Measurements from ENCODE around the gene MAP7.

MAP7 gene

GRCh38 chr6:136362421-136363356 is 187.5 kb downstream of the MAP7 start:
- no peak overlapping the region for H3K4me3 ChIP-seq (ENCODE audit: low read length in 2 of 2)
- no peak overlapping the region for H2AFZ ChIP-seq (ENCODE audit: low read length)
- no peak overlapping the region for H2BK12ac ChIP-seq (ENCODE audit: low read length)
- H2BK15ac ChIP-seq (ENCODE audit: low read length) = no peak overlapping the region
- H2BK5ac ChIP-seq (ENCODE audit: low read length) = no peak overlapping the region
- H3K9ac ChIP-seq (ENCODE audit: low read depth, low read length, poor library complexity) = no peak overlapping the region
- no peak overlapping the region for H2BK120ac ChIP-seq (ENCODE audit: low read depth, low read length)
- no peak overlapping the region for H4K91ac ChIP-seq (ENCODE audit: low read depth, low read length, poor library complexity)
- H3K4me2 ChIP-seq (ENCODE audit: insufficient read depth, low read length, poor library complexity, severe bottlenecking) = no peak overlapping the region
- H3K4ac ChIP-seq (ENCODE audit: low read length) = no peak overlapping the region
- H3K18ac ChIP-seq (ENCODE audit: low read length) = no peak overlapping the region
- H4K8ac ChIP-seq (ENCODE audit: low read depth, low read length) = no peak overlapping the region
- no peaks in the 10 kb centered on the region for H3K9me3 ChIP-seq (replicated peaks in 1 of 2; ENCODE audit: control insufficient read depth in 2 of 2, insufficient read depth in 1 of 2, low read depth in 1 of 2, low read length in 2 of 2)
- peaks cover 0 to 3% of the 10 kb centered on the region in 2 donors for H3K36me3 ChIP-seq (replicated peaks in 1 of 2; ENCODE audit: control insufficient read depth in 2 of 2, insufficient read depth in 2 of 2, low read length in 2 of 2)
- H3K14ac ChIP-seq (ENCODE audit: low read length) = no peak overlapping the region
- no peak overlapping the region for H2AK5ac ChIP-seq (ENCODE audit: low read depth, low read length)
- H3K23ac ChIP-seq (ENCODE audit: low read depth, low read length, poor library complexity) = no peak overlapping the region
- no CpG with 5 or more reads among the region's 11 CpGs for WGBS, 2 donors (ENCODE audit: extremely low coverage in 2 of 2, insufficient read length in 2 of 2, insufficient replicate concordance in 1 of 2)
- no peaks in the 10 kb centered on the region for H3K4me1 ChIP-seq (ENCODE audit: control insufficient read depth in 2 of 2, insufficient read depth in 1 of 2, low read depth in 1 of 2, low read length in 2 of 2)
- no peaks in the 10 kb centered on the region for H3K27me3 ChIP-seq (ENCODE audit: control insufficient read depth in 3 of 3, insufficient read depth in 3 of 3, low read depth in 1 of 3, low read length in 3 of 3)
- H3K79me1 ChIP-seq (ENCODE audit: low read depth, low read length) = no peaks in the 10 kb centered on the region
- H3K27ac ChIP-seq (replicated peaks; ENCODE audit: low read length) = no peak overlapping the region
- DNase-seq (ENCODE audit: low spot score) = no peak

- Histone ChIP-seq H2BK120ac (ENCODE audit: low read depth, low read length) (no peak overlapping the region), H2BK12ac (ENCODE audit: low read length) (no peak overlapping the region), H2BK5ac (ENCODE audit: low read length) (no peak overlapping the region), H3K27me3 (ENCODE audit: control insufficient read depth in 3 of 3, insufficient read depth in 3 of 3, low read depth in 1 of 3, low read length in 3 of 3) (no peaks in the 10 kb centered on the region), H3K18ac (ENCODE audit: low read length) (no peak overlapping the region), H4K8ac (ENCODE audit: low read depth, low read length) (no peak overlapping the region), H4K91ac (ENCODE audit: low read depth, low read length, poor library complexity) (no peak overlapping the region), H3K14ac (ENCODE audit: low read length) (no peak overlapping the region), H3K4ac (ENCODE audit: low read length) (no peak overlapping the region), H3K9me3 (replicated peaks in 1 of 2; ENCODE audit: control insufficient read depth in 2 of 2, insufficient read depth in 1 of 2, low read depth in 1 of 2, low read length in 2 of 2) (no peaks in the 10 kb centered on the region), H2AFZ (ENCODE audit: low read length) (no peak overlapping the region), H3K4me2 (ENCODE audit: insufficient read depth, low read length, poor library complexity, severe bottlenecking) (no peak overlapping the region), H3K23ac (ENCODE audit: low read depth, low read length, poor library complexity) (no peak overlapping the region), H3K79me1 (ENCODE audit: low read depth, low read length) (no peaks in the 10 kb centered on the region), H3K36me3 (replicated peaks in 1 of 2; ENCODE audit: control insufficient read depth in 2 of 2, insufficient read depth in 2 of 2, low read length in 2 of 2) (peaks cover 0 to 3% of the 10 kb centered on the region in 2 donors), H2AK5ac (ENCODE audit: low read depth, low read length) (no peak overlapping the region), H3K4me3 (ENCODE audit: low read length in 2 of 2) (no peak overlapping the region), H2BK15ac (ENCODE audit: low read length) (no peak overlapping the region), H3K9ac (ENCODE audit: low read depth, low read length, poor library complexity) (no peak overlapping the region), H3K27ac (replicated peaks; ENCODE audit: low read length) (no peak overlapping the region), H3K4me1 (ENCODE audit: control insufficient read depth in 2 of 2, insufficient read depth in 1 of 2, low read depth in 1 of 2, low read length in 2 of 2) (no peaks in the 10 kb centered on the region)
- DNase-seq (ENCODE audit: low spot score) = no peak
- no CpG with 5 or more reads among the region's 2 CpGs for WGBS, 2 donors (ENCODE audit: extremely low coverage in 2 of 2, insufficient read length in 2 of 2, insufficient replicate concordance in 1 of 2)
Measured at GRCh38 chr6:136361787-136362186, 188.4 kb downstream of the MAP7 start.

- Histone ChIP-seq H2BK15ac (ENCODE audit: low read length) (no peak overlapping the region), H2BK12ac (ENCODE audit: low read length) (no peak overlapping the region), H3K4me1 (ENCODE audit: control insufficient read depth in 2 of 2, insufficient read depth in 1 of 2, low read depth in 1 of 2, low read length in 2 of 2) (no peaks in the 10 kb centered on the region), H3K27me3 (ENCODE audit: control insufficient read depth in 3 of 3, insufficient read depth in 3 of 3, low read depth in 1 of 3, low read length in 3 of 3) (no peaks in the 10 kb centered on the region), H3K4me3 (ENCODE audit: low read length in 2 of 2) (no peak overlapping the region), H4K8ac (ENCODE audit: low read depth, low read length) (no peak overlapping the region), H3K23ac (ENCODE audit: low read depth, low read length, poor library complexity) (peak overlapping the region; percentile 70), H3K9me3 (replicated peaks in 1 of 2; ENCODE audit: control insufficient read depth in 2 of 2, insufficient read depth in 1 of 2, low read depth in 1 of 2, low read length in 2 of 2) (no peaks in the 10 kb centered on the region), H2AK5ac (ENCODE audit: low read depth, low read length) (no peak overlapping the region), H3K4ac (ENCODE audit: low read length) (no peak overlapping the region), H2AFZ (ENCODE audit: low read length) (no peak overlapping the region), H3K4me2 (ENCODE audit: insufficient read depth, low read length, poor library complexity, severe bottlenecking) (no peak overlapping the region), H3K14ac (ENCODE audit: low read length) (no peak overlapping the region), H3K36me3 (replicated peaks in 1 of 2; ENCODE audit: control insufficient read depth in 2 of 2, insufficient read depth in 2 of 2, low read length in 2 of 2) (peaks cover 0 to 3% of the 10 kb centered on the region in 2 donors), H2BK120ac (ENCODE audit: low read depth, low read length) (no peak overlapping the region), H3K79me1 (ENCODE audit: low read depth, low read length) (no peaks in the 10 kb centered on the region), H3K18ac (ENCODE audit: low read length) (no peak overlapping the region), H2BK5ac (ENCODE audit: low read length) (no peak overlapping the region), H4K91ac (ENCODE audit: low read depth, low read length, poor library complexity) (no peak overlapping the region), H3K27ac (replicated peaks; ENCODE audit: low read length) (no peak overlapping the region), H3K9ac (ENCODE audit: low read depth, low read length, poor library complexity) (no peak overlapping the region)
- WGBS, 2 donors (ENCODE audit: extremely low coverage in 2 of 2, insufficient read length in 2 of 2, insufficient replicate concordance in 1 of 2) = no CpG with 5 or more reads among the region's 30 CpGs
- no peak for DNase-seq (ENCODE audit: low spot score)
Measured at GRCh38 chr6:136360783-136361182, 189.4 kb downstream of the MAP7 start.

- peaks cover 0 to 3% of the 10 kb centered on the region in 2 donors for H3K36me3 ChIP-seq (replicated peaks in 1 of 2; ENCODE audit: control insufficient read depth in 2 of 2, insufficient read depth in 2 of 2, low read length in 2 of 2)
Measured at GRCh38 chr6:136359851-136360250, 190.4 kb downstream of the MAP7 start.

More at GRCh38 chr6:136359851-136360250, 190.4 kb downstream of the MAP7 start:
- Histone ChIP-seq H4K8ac (ENCODE audit: low read depth, low read length) (no peak overlapping the region), H3K4ac (ENCODE audit: low read length) (no peak overlapping the region), H3K79me1 (ENCODE audit: low read depth, low read length) (no peaks in the 10 kb centered on the region), H3K4me3 (ENCODE audit: low read length in 2 of 2) (no peak overlapping the region), H2BK15ac (ENCODE audit: low read length) (no peak overlapping the region), H2AK5ac (ENCODE audit: low read depth, low read length) (no peak overlapping the region), H2BK5ac (ENCODE audit: low read length) (no peak overlapping the region), H3K18ac (ENCODE audit: low read length) (no peak overlapping the region), H4K91ac (ENCODE audit: low read depth, low read length, poor library complexity) (no peak overlapping the region), H3K9me3 (replicated peaks in 1 of 2; ENCODE audit: control insufficient read depth in 2 of 2, insufficient read depth in 1 of 2, low read depth in 1 of 2, low read length in 2 of 2) (no peaks in the 10 kb centered on the region), H3K4me2 (ENCODE audit: insufficient read depth, low read length, poor library complexity, severe bottlenecking) (no peak overlapping the region), H3K27me3 (ENCODE audit: control insufficient read depth in 3 of 3, insufficient read depth in 3 of 3, low read depth in 1 of 3, low read length in 3 of 3) (no peaks in the 10 kb centered on the region), H2BK120ac (ENCODE audit: low read depth, low read length) (no peak overlapping the region), H2AFZ (ENCODE audit: low read length) (no peak overlapping the region), H3K4me1 (ENCODE audit: control insufficient read depth in 2 of 2, insufficient read depth in 1 of 2, low read depth in 1 of 2, low read length in 2 of 2) (no peaks in the 10 kb centered on the region), H2BK12ac (ENCODE audit: low read length) (no peak overlapping the region), H3K23ac (ENCODE audit: low read depth, low read length, poor library complexity) (no peak overlapping the region), H3K27ac (replicated peaks; ENCODE audit: low read length) (no peak overlapping the region), H3K9ac (ENCODE audit: low read depth, low read length, poor library complexity) (no peak overlapping the region), H3K14ac (ENCODE audit: low read length) (no peak overlapping the region)
- no CpG with 5 or more reads among the region's 6 CpGs for WGBS, 2 donors (ENCODE audit: extremely low coverage in 2 of 2, insufficient read length in 2 of 2, insufficient replicate concordance in 1 of 2)
- DNase-seq (ENCODE audit: low spot score) = no peak
